PC-9 (cell line): ENCODE measurements around the gene AIF1L. TPM values are rescaled to one million over a fixed set of nuclear protein-coding genes. Genes with fewer than 3 reads are reported as not detected.
"Not testable (repeated sequence)": the region's sequence is repeated elsewhere in the genome, so short reads cannot be mapped to it uniquely, and the experiment has no call there.

ENCODE experiments used
- BruUV-seq: library from RNA; stranded (reverse); fragments of 400-500 nt; replicated peaks from 2 replicates; lab custom pipeline; 2021; lab: Mats Ljungman, UMichigan
- CTCF ChIA-PET: fragments of 300-600 bp; sonication (Branson Sonifier 250); formaldehyde crosslinking; loops from one replicate; lab custom pipeline; 2022; ENCODE audit warnings: antibody characterized with exemption; lab: Charles Lee
- POLR2A ChIA-PET: fragments of 300-600 bp; sonication (Branson Sonifier 250); formaldehyde crosslinking; loops from one replicate; lab custom pipeline; 2022; ENCODE audit warnings: antibody characterized with exemption; ENCODE audit not compliant: unreplicated experiment; lab: Charles Lee
- DNase-seq, 2 experiments: peaks; one replicate each; pipeline versions ENCODE4 v3.0.0 to v3.0.0-alpha.2; 2015 to 2022; ENCODE audit warnings: mixed read lengths in 1 of 2
- H2AFZ ChIP-seq: fragments of 200-600 bp; sonication (generic); 2 replicates; pipeline ENCODE4 v1.8.1; 2017; ENCODE audit warnings: antibody characterized with exemption
- H3F3A ChIP-seq: fragments of 200-600 bp; sonication (generic); 2 replicates; pipeline ENCODE4 v1.8.1; 2017; ENCODE audit warnings: antibody characterized with exemption, mild to moderate bottlenecking, low read depth; ENCODE audit not compliant: insufficient read depth
- H3K27ac ChIP-seq: fragments of 200-600 bp; sonication (generic); 2 replicates; pipeline ENCODE4 v1.6.1; 2016; ENCODE audit warnings: mixed run types
- H3K27me3 ChIP-seq: fragments of 200-600 bp; sonication (generic); 2 replicates; pipeline ENCODE4 v1.6.1; 2016; ENCODE audit warnings: low read depth, mixed run types; ENCODE audit not compliant: insufficient read depth
- H3K36me3 ChIP-seq: fragments of 200-600 bp; sonication (generic); 2 replicates; pipeline ENCODE4 v1.6.1; 2016; ENCODE audit warnings: low read depth, mixed run types
- H3K4me1 ChIP-seq: fragments of 200-600 bp; sonication (generic); replicated peaks from 2 replicates; pipeline ENCODE4 v1.6.1; 2016; ENCODE audit warnings: mixed run types; ENCODE audit not compliant: insufficient read depth
- H3K4me2 ChIP-seq: fragments of 200-600 bp; sonication (generic); 2 replicates; pipeline ENCODE4 v1.6.1; 2017; ENCODE audit warnings: mixed run types
- H3K4me3 ChIP-seq: fragments of 200-600 bp; sonication (generic); 2 replicates; pipeline ENCODE4 v1.6.1; 2016; ENCODE audit warnings: mixed run types
- H3K79me2 ChIP-seq: fragments of 200-600 bp; sonication (generic); 2 replicates; pipeline ENCODE4 v1.6.1; 2017; ENCODE audit warnings: low read depth, mixed run types
- H3K9me2 ChIP-seq: fragments of 200-600 bp; sonication (generic); 2 replicates; pipeline ENCODE4 v1.8.1; 2017; ENCODE audit warnings: mild to moderate bottlenecking; ENCODE audit not compliant: insufficient read depth
- H3K9me3 ChIP-seq: fragments of 200-600 bp; sonication (generic); 2 replicates; pipeline ENCODE4 v1.8.1; 2016; ENCODE audit warnings: low read depth; ENCODE audit not compliant: insufficient read depth
- H4K20me1 ChIP-seq: fragments of 200-600 bp; sonication (generic); 2 replicates; pipeline ENCODE4 v1.8.1; 2017; ENCODE audit not compliant: insufficient read depth
- EZH2 ChIP-seq: fragments of 200-600 bp; sonication (generic); IDR thresholded peaks from 2 replicates; pipeline ENCODE4 v1.8.0; 2017; ENCODE audit warnings: antibody characterized with exemption, low read depth
- intact Hi-C: fragments of 100-400 bp; cut with micrococcal nuclease; formaldehyde crosslinking; loops from one replicate; pipeline ENCODE4 v1.10.0; 2022; ENCODE audit not compliant: unreplicated experiment
- total RNA-seq: library from RNA; stranded (reverse); gene quantifications from 2 replicates; pipeline ENCODE4 v1.2.3, GENCODE V29; 2021
- TF ChIP-seq, protein P1 (sequence below): fragments of 200-600 bp; sonication (generic); conservative IDR thresholded peaks from 2 replicates; pipeline ENCODE4 v1.6.1; 2017; ENCODE audit warnings: mixed run types, antibody characterized with exemption, mild to moderate bottlenecking, moderate library complexity

Gene AIF1L
- total RNA-seq, 1 experiment from 2014 or later, result 87.3 TPM

GRCh38 chr9:131113655-131114054 lies 17.3 kb downstream of the AIF1L start:
- Histone ChIP-seq H3K36me3 (no peaks in the 10 kb centered on the region), H3K27me3 (no peaks in the 10 kb centered on the region), H3K4me3 (no peak overlapping the region), H3K9me3 (no peaks in the 10 kb centered on the region), H3K4me1 (no peaks in the 10 kb centered on the region; the same call in 1 of the 2 replicates), H3K4me2 (no peak overlapping the region), H2AFZ (no peak overlapping the region), H4K20me1 (no peaks in the 10 kb centered on the region), H3F3A (0 out of 2 replicates have a peak, but pooled peaks cover 7% of the 10 kb centered on the region), H3K79me2 (no peaks in the 10 kb centered on the region), H3K27ac (no peak overlapping the region), H3K9me2 (no peaks in the 10 kb centered on the region)
- ChIA-PET CTCF (interaction anchor here (0.7 kb wide), 1 partner anchor 30 kb away, joined by 5 read pairs; no protein-coding TSS in a partner anchor), POLR2A (no interaction called here)
- TF ChIP-seq EZH2, result no peak
- TF ChIP-seq, protein P1, sequence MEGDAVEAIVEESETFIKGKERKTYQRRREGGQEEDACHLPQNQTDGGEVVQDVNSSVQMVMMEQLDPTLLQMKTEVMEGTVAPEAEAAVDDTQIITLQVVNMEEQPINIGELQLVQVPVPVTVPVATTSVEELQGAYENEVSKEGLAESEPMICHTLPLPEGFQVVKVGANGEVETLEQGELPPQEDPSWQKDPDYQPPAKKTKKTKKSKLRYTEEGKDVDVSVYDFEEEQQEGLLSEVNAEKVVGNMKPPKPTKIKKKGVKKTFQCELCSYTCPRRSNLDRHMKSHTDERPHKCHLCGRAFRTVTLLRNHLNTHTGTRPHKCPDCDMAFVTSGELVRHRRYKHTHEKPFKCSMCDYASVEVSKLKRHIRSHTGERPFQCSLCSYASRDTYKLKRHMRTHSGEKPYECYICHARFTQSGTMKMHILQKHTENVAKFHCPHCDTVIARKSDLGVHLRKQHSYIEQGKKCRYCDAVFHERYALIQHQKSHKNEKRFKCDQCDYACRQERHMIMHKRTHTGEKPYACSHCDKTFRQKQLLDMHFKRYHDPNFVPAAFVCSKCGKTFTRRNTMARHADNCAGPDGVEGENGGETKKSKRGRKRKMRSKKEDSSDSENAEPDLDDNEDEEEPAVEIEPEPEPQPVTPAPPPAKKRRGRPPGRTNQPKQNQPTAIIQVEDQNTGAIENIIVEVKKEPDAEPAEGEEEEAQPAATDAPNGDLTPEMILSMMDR, result no peak
- no TSS peak for BruUV-seq
- no peak for DNase-seq
- intact Hi-C loops, result no loop called here

DNA sequence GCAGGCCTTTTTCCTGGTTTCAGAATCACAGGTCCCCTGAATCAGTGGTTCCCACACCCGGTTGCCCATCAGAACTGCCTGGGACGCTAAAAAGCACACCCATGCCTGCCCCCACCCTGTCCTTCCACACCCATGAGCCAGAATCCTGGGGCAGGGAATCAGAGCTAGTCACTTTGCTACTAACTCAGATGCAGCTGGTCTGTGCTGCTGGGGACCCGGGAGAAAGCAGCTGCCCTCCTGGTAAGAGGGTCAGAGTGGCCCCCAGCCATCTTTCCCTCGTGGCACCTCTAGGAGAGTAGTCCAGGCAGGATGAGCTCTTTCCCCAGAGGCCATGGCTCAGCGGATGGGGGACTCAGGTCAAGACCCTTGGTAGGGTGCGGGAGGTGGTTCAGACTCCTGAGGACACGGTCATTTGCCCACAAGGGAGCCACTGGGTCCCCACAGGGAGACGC lies 17.8 kb downstream of the AIF1L start:
- Histone ChIP-seq H3K27ac (no peak overlapping the region), H3K36me3 (no peaks in the 10 kb centered on the region), H3K4me1 (no peaks in the 10 kb centered on the region; the same call in 1 of the 2 replicates), H3K4me2 (no peak overlapping the region), H4K20me1 (no peaks in the 10 kb centered on the region), H3K9me2 (no peaks in the 10 kb centered on the region), H3K9me3 (no peaks in the 10 kb centered on the region), H3K4me3 (no peak overlapping the region), H3K79me2 (no peaks in the 10 kb centered on the region), H2AFZ (no peak overlapping the region), H3F3A (0 out of 2 replicates have a peak, but pooled peaks cover 7% of the 10 kb centered on the region), H3K27me3 (no peaks in the 10 kb centered on the region)
- intact Hi-C loops, result no loop called here
- DNase-seq, result no peak
- TF ChIP-seq EZH2, result no peak
- TF ChIP-seq, protein P1, result no peak
- CTCF ChIA-PET, result no interaction called here
- BruUV-seq, result no TSS peak
- POLR2A ChIA-PET, result no interaction called here

- H3K4me1 ChIP-seq, H3K9me3 ChIP-seq, H3K27me3 ChIP-seq, H4K20me1 ChIP-seq, POLR2A ChIA-PET, H3K4me3 ChIP-seq, CTCF ChIA-PET, H3K79me2 ChIP-seq, DNase-seq, H3K9me2 ChIP-seq, H3K27ac ChIP-seq, intact Hi-C loops, BruUV-seq, H3K36me3 ChIP-seq, H2AFZ ChIP-seq, H3K4me2 ChIP-seq, H3F3A ChIP-seq: not testable (repeated sequence)
Measured at GRCh38 chr9:131115360-131115742, 19.0 kb downstream of the AIF1L start.
